Occipital lobe (tissue), 2 donors: ENCODE results near the gene HMX1. TPM values are rescaled to one million over a fixed set of nuclear protein-coding genes. Genes with fewer than 3 reads are reported as not detected.

Source experiments
- DNase-seq: peaks from one replicate; lab custom pipeline; 2025; lab: John Stamatoyannopoulos, UW
- total RNA-seq: library from RNA; depleted of rRNA; stranded (reverse); fragments of >200 nt; gene quantifications from one replicate; pipeline ENCODE4 v1.2.3, GENCODE V29; 2014

Gene HMX1
- total RNA-seq, 1 donor from 2014 or later = 0.16 TPM

- DNase-seq = no peak
These were observed 29.0 kb downstream of the HMX1 start for GRCh38 chr4:8842614-8843013.

- DNase-seq = no peak
These were observed 29.9 kb downstream of the HMX1 start for GRCh38 chr4:8841678-8842268.

GRCh38 chr4:8840816-8841455 lies 30.7 kb downstream of the HMX1 start:
- no peak for DNase-seq

- DNase-seq = no peak
These were observed 31.4 kb downstream of the HMX1 start for GRCh38 chr4:8840006-8840793.

- DNase-seq = no peak
These were observed 32.6 kb downstream of the HMX1 start for GRCh38 chr4:8838961-8839431.

- DNase-seq = no peak
These were observed 33.2 kb downstream of the HMX1 start for GRCh38 chr4:8838296-8838960.

GRCh38 chr4:8837181-8837841 lies 34.3 kb downstream of the HMX1 start:
- no peak for DNase-seq

GRCh38 chr4:8836664-8837171 lies 34.9 kb downstream of the HMX1 start:
- DNase-seq = no peak

- no peak for DNase-seq
These were observed 35.9 kb downstream of the HMX1 start for GRCh38 chr4:8835521-8836365.

- DNase-seq = no peak
These were observed 36.9 kb downstream of the HMX1 start for GRCh38 chr4:8834681-8835220.

- DNase-seq = no peak
These were observed 39.3 kb downstream of the HMX1 start for GRCh38 chr4:8832113-8832915.

GRCh38 chr4:8831221-8832112 lies 40.2 kb downstream of the HMX1 start:
- no peak for DNase-seq

GRCh38 chr4:8830611-8831200 lies 40.9 kb downstream of the HMX1 start:
- DNase-seq = no peak

- no peak for DNase-seq
These were observed 41.6 kb downstream of the HMX1 start for GRCh38 chr4:8830056-8830455.

GRCh38 chr4:8829584-8829983 lies 42.1 kb downstream of the HMX1 start:
- no peak for DNase-seq

GRCh38 chr4:8828869-8829268 lies 42.8 kb downstream of the HMX1 start:
- DNase-seq = no peak

GRCh38 chr4:8821151-8821950 lies 50.3 kb downstream of the HMX1 start:
- DNase-seq = no peak
